HepG2 (cell line): ENCODE data around the gene THOC6. TPM values are rescaled to one million over a fixed set of nuclear protein-coding genes. Genes with fewer than 3 reads are reported as not detected.
A peak's percentile ranks its signal among the peaks of the same experiment; 100 is the strongest.

ENCODE experiments used
- ARID3A ChIP-seq: IDR thresholded peaks from 2 replicates; pipeline ENCODE4 v1.6.1; 2012; ENCODE audit warnings: low read depth, low read length, improper control_type of control experiment
- ARID4A ChIP-seq: sonication (generic); formaldehyde crosslinking; IDR thresholded peaks from 2 replicates; pipeline ENCODE4 v1.5.0; 2020; ENCODE audit warnings: mild to moderate bottlenecking, missing genetic modification reagents, borderline replicate concordance
- DMAP1 ChIP-seq: IDR thresholded peaks from 2 replicates; pipeline ENCODE4 v1.6.1; 2016
- FOXP1 ChIP-seq, 2 experiments: fragments of 450-650 bp in 1 of 2; IDR thresholded peaks; 2 replicates each; pipeline ENCODE4 v1.6.1; 2017 to 2018; ENCODE audit warnings: antibody characterized with exemption in 1 of 2
- GZF1 ChIP-seq: sonication (generic); formaldehyde crosslinking; IDR thresholded peaks from 2 replicates; pipeline ENCODE4 v1.5.1; 2020; ENCODE audit warnings: mild to moderate bottlenecking, missing genetic modification reagents
- HMGA1 ChIP-seq: sonication (generic); formaldehyde crosslinking; conservative IDR thresholded peaks from 2 replicates; pipeline ENCODE4 v1.4.0; 2020; ENCODE audit warnings: missing genetic modification reagents
- MAX ChIP-seq: IDR thresholded peaks from 2 replicates; pipeline ENCODE4 v1.6.1; 2012; ENCODE audit warnings: inconsistent platforms
- MBD4 ChIP-seq: IDR thresholded peaks from 2 replicates; pipeline ENCODE4 v1.6.1; 2012; ENCODE audit warnings: low read length, inconsistent platforms, borderline replicate concordance
- NFYB ChIP-seq: sonication (generic); formaldehyde crosslinking; IDR thresholded peaks from 2 replicates; pipeline ENCODE4 v1.4.0; 2020; ENCODE audit warnings: missing genetic modification reagents
- POGZ ChIP-seq: sonication (generic); formaldehyde crosslinking; IDR thresholded peaks from 2 replicates; pipeline ENCODE4 v1.4.0; 2020; ENCODE audit warnings: mild to moderate bottlenecking, missing genetic modification reagents
- REL ChIP-seq: sonication (generic); formaldehyde crosslinking; conservative IDR thresholded peaks from 2 replicates; pipeline ENCODE4 v1.8.0; 2022; ENCODE audit warnings: mild to moderate bottlenecking, missing genetic modification reagents, moderate library complexity
- SMARCE1 ChIP-seq: fragments of 450-650 bp; IDR thresholded peaks from 2 replicates; pipeline ENCODE4 v1.6.1; 2017; ENCODE audit warnings: borderline replicate concordance
- TEF ChIP-seq: sonication (generic); formaldehyde crosslinking; IDR thresholded peaks from 2 replicates; pipeline ENCODE4 v1.5.0; 2020; ENCODE audit warnings: missing genetic modification reagents
- ZNF138 ChIP-seq: sonication (generic); formaldehyde crosslinking; IDR thresholded peaks from 2 replicates; pipeline ENCODE4 v1.5.0; 2020; ENCODE audit warnings: mild to moderate bottlenecking, low read depth, missing genetic modification reagents
- ZNF296 ChIP-seq: sonication (generic); formaldehyde crosslinking; conservative IDR thresholded peaks from 2 replicates; pipeline ENCODE4 v1.5.0; 2020; ENCODE audit warnings: mild to moderate bottlenecking, missing genetic modification reagents
- ZNF569 ChIP-seq: sonication (generic); formaldehyde crosslinking; IDR thresholded peaks from 2 replicates; pipeline ENCODE4 v1.5.0; 2020; ENCODE audit warnings: mild to moderate bottlenecking, missing genetic modification reagents, moderate library complexity, borderline replicate concordance
- ZNF572 ChIP-seq: sonication (generic); formaldehyde crosslinking; IDR thresholded peaks from 2 replicates; pipeline ENCODE4 v1.5.1; 2020; ENCODE audit warnings: mild to moderate bottlenecking, missing genetic modification reagents
- ZNF607 ChIP-seq: sonication (generic); formaldehyde crosslinking; IDR thresholded peaks from 2 replicates; pipeline ENCODE4 v1.5.1; 2020; ENCODE audit warnings: missing genetic modification reagents, mild to moderate bottlenecking, borderline replicate concordance
- ZNF644 ChIP-seq: IDR thresholded peaks from 2 replicates; pipeline ENCODE4 v1.6.1; 2016; ENCODE audit warnings: low read depth
- ZSCAN25 ChIP-seq: sonication (generic); formaldehyde crosslinking; IDR thresholded peaks from 2 replicates; pipeline ENCODE4 v1.8.0; 2022; ENCODE audit warnings: mild to moderate bottlenecking, missing genetic modification reagents
- polyA plus RNA-seq, 8 experiments: library from polyadenylated mRNA; depleted of rRNA in 3 of 8; stranded (reverse) in 7 of 8; unstranded in 1 of 8; fragments of >200 nt; fragmentation: Illumina TruSeq in 4 of 8; extraction: Trizol in 4 of 8; gene quantifications; 2 replicates each; pipeline versions ENCODE4 v1.2.1 to v1.2.3, GENCODE V29; 2011 to 2016; ENCODE audit warnings: low read depth in 4 of 8, missing spikeins in 1 of 8, mixed read lengths in 1 of 8; ENCODE audit not compliant: insufficient read depth in 1 of 8
- total RNA-seq, 5 experiments: library from RNA; depleted of rRNA; stranded (reverse); fragments of >200 nt; fragmentation: Illumina TruSeq; extraction: Trizol; gene quantifications; 2 replicates each; pipeline ENCODE4 v1.2.3, GENCODE V29; 2016; ENCODE audit warnings: low read depth in 1 of 5

THOC6 gene
- total and polyA plus RNA-seq, 2 of the 13 experiments (the other 11 are each of a cell fraction or from before 2014, with no cell fraction given): 32.1 to 37.0 TPM

- TF ChIP-seq ZNF569 (no peak), SMARCE1 (no peak), ARID4A (CRISPR knock-in tag) (0 out of 2 replicates have a peak, but pooled peaks have one; percentile 4), NFYB (CRISPR knock-in tag) (no peak), ZNF644 (CRISPR knock-in tag) (no peak), MBD4 (no peak), ARID3A (no peak), TEF (CRISPR knock-in tag) (no peak), POGZ (CRISPR knock-in tag) (no peak), ZNF572 (CRISPR knock-in tag) (no peak), MAX (peak; percentile 71), GZF1 (no peak), HMGA1 (CRISPR knock-in tag) (no peak), ZNF138 (CRISPR knock-in tag) (no peak), ZSCAN25 (peak; percentile 72; the same call in 1 of the 2 replicates), ZNF607 (CRISPR knock-in tag) (no peak), REL (CRISPR knock-in tag) (no peak; the same call in 1 of the 2 replicates), ZNF296 (no peak), FOXP1 (IDR thresholded peaks at IDR 0.05) (no peak), FOXP1 (CRISPR knock-in tag; IDR thresholded peaks at IDR 0.05) (no peak), DMAP1 (CRISPR knock-in tag) (no peak)
Measured at GRCh38 chr16:3065742-3066439, 42.1 kb downstream of the THOC6 start (continued).
